Measurements from ENCODE around the gene BLZF1.
"Not testable (repeated sequence)": the region's sequence is repeated elsewhere in the genome, so short reads cannot be mapped to it uniquely, and the experiment has no call there.

The BLZF1 gene

GRCh38 chr1:169361281-169361680, 6.7 kb upstream of the BLZF1 start:
- DNase-seq, result no peak

- DNase-seq, result peak; percentile 29 to 39
Measured at GRCh38 chr1:169363046-169363730, 4.8 kb upstream of the BLZF1 start.

DNA sequence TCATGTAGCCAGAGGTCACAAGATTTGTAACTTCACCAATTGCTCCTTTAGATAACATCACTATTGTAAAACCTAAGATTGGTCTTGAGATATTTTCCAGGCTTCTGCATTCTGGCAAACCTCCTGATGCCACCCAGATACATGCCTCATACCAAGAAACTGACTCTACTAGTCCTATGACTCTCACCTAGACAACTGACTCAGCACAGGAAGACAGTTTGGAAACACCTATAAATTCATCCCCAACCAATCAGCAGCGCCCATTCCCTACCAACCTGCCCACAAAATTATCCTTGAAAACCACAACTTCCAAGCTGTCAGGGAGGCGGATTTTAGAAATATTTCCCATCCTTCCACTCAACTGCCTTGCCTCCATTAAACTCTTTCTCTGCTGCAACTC, 3.0 kb upstream of the BLZF1 start:
- no peak for DNase-seq

- no peak for DNase-seq
Measured at GRCh38 chr1:169367096-169367685, 804 bp upstream of the BLZF1 start.

- DNase-seq, result peak in 1 of 2 donors; percentile 36
Measured at GRCh38 chr1:169368406-169368769, 393 bp downstream of the BLZF1 start.

DNA sequence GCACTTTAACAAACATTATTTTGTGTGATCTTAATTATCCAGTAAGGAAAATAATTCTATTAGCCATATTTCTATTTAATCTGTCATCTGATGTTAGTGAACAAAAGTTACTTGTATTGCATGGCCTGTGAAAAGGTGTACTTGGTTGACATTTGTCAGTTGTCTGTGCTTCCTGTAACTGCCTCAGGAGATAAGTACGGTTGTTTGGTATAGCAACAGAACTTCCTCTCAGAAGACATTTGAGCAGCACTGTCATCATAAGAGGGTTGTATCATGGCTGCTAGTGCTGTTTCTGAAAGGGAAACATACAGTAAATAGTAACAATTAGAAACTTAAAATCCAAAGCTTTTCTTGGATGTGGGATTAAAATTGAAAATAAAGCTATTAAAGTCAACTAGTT, 3.4 kb downstream of the BLZF1 start:
- no peak for DNase-seq

DNA sequence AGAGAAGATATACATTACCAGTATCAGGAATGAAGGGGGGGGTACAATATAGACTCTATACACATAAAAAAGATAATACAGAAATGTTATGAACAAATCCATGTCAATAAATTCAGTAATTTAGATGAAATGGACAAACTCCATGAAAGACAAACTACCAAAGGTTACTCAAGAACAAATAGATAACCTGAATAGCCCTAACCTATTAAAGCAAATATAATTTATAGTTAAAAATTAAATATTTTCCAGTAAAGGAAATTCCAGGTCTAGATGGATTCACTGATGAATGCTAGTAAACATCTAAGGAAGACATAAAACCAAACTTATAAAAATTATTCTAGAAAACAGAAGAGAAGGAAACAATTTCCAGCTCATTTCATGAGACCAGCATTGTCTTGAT, 13.2 kb downstream of the BLZF1 start:
- DNase-seq, result no peak

DNA sequence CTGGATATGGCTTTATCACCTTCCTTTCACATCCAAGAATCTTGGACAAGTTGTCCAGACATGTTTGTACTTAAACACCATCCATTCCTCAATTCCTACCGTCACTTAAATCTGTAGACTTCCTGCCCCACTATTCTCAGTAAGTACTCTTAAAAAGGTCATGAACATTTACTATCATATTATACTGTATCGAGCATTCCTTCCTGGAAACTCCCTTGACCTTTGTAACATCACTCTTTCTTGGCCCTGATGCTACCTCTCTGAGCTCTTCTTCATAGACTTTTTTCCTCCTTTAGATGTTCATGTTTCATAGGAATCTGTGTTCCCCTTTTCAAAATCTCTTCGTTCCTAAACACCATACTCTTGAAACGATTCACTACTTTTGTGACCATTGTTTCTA, 15.5 kb downstream of the BLZF1 start:
- no peak for DNase-seq

GRCh38 chr1:169387399-169387798, 19.4 kb downstream of the BLZF1 start:
- DNase-seq, result no peak

GRCh38 chr1:169390303-169390702, 22.3 kb downstream of the BLZF1 start:
- no peak for DNase-seq

GRCh38 chr1:169392406-169392805, 24.4 kb downstream of the BLZF1 start:
- DNase-seq, result no peak

GRCh38 chr1:169395955-169396354, 28.0 kb downstream of the BLZF1 start:
- DNase-seq, result no peak

GRCh38 chr1:169402578-169402977, 34.6 kb downstream of the BLZF1 start:
- DNase-seq, result not testable (repeated sequence)

DNA sequence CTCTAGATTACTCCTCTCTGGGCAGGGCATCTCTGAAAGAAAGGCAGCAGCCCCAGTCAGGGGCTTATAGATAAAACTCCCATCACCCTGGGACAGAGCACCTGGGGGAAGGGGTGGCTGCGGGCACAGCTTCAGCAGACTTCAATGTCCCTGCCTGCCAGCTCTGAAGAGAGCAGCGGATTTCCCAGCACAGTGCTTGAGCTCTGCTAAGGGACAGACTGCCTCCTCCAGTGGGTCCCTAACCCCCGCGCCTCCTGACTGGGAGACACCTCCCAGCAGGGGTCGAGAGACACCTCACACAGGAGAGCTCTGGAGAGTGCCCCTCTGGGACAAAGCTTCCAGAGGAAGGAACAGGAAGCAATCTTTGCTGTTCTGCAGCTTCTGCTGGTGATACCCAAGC, 40.3 kb downstream of the BLZF1 start:
- DNase-seq, result not testable (repeated sequence)

DNA sequence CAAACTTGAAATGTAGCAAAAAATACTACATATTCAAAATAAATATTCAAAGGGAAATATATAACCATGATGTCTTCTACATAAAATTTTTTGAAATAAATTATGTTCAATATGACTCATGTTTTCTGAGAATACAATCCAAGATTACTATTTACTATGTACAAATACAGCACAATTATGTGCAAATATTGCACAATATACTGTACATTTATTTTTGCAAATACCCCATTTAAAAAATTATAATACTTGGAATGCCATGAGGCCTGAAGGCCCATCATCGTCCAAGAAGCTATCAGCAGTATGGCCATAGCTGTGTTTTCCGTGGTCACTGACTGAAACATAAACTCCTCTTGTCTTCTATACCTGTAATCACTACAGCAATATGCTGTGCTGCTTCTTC, 47.0 kb downstream of the BLZF1 start:
- DNase-seq, result no peak

DNA sequence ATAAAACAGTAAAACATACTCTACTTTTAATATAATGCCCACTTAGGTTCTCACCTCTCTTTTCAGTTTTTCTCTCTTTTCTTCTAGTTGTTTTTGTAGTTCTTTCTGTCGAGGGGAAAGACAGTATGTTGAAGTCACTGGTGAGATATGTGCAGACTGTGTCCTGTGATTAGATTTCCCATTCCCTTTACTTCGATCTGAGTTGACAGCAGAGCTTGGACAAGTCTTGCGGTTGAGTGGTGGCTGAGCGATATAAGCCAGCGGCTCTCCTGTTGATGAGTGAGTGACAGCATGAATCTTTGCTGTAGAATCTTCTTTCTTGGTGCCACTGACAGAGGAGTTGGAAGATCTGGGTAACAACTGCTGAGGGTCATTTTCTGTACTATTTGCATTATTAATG, 53.3 kb downstream of the BLZF1 start:
- no peak for DNase-seq

- DNase-seq, result no peak
Measured at GRCh38 chr1:169426174-169426705, 58.2 kb downstream of the BLZF1 start.

DNA sequence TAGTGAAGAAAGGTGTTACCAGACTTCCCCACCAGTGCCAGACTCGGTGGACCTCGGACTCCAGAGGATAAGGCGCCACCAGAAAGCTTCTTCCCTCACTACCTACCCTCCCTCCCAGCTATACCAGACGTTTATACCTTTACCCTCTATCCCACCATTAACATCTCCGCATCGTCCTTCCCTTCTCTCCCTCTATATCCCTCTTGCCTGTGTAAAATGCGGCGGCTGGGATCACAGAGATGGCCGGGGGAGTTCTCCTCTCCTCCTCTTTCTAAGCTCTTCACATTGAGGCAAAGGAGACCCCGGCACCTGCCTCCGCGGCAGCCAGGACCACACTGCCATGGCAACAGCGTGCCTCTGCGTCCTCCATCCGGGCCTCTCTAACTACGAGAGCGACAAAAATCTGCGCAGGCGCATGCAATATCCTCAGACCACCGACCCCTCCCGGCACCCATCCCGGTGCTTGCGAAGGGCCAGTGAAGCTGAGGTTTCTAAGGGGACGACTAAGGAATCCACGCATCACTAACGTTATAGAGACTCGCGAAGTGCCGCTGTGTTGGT, 59.2 kb downstream of the BLZF1 start, which contains the start of gene CCDC181:
CCDC181 (minus strand) TSS at position 394 of the 561 bp plus-strand sequence. CDS start 2,547 bp downstream, outside the sequence.
- peak; percentile 65 to 67 for DNase-seq
